PC-9 (cell line): ENCODE data around the gene DCTD. TPM values are rescaled to one million over a fixed set of nuclear protein-coding genes. Genes with fewer than 3 reads are reported as not detected.

Source experiments
- BruUV-seq: library from RNA; stranded (reverse); fragments of 400-500 nt; replicated peaks from 2 replicates; lab custom pipeline; 2021; lab: Mats Ljungman, UMichigan
- CTCF ChIA-PET: fragments of 300-600 bp; sonication (Branson Sonifier 250); formaldehyde crosslinking; loops from one replicate; lab custom pipeline; 2022; ENCODE audit warnings: antibody characterized with exemption; lab: Charles Lee
- POLR2A ChIA-PET: fragments of 300-600 bp; sonication (Branson Sonifier 250); formaldehyde crosslinking; loops from one replicate; lab custom pipeline; 2022; ENCODE audit warnings: antibody characterized with exemption; ENCODE audit not compliant: unreplicated experiment; lab: Charles Lee
- DNase-seq, 2 experiments: peaks; one replicate each; pipeline versions ENCODE4 v3.0.0 to v3.0.0-alpha.2; 2015 to 2022; ENCODE audit warnings: mixed read lengths in 1 of 2
- H2AFZ ChIP-seq: fragments of 200-600 bp; sonication (generic); 2 replicates; pipeline ENCODE4 v1.8.1; 2017; ENCODE audit warnings: antibody characterized with exemption
- H3F3A ChIP-seq: fragments of 200-600 bp; sonication (generic); 2 replicates; pipeline ENCODE4 v1.8.1; 2017; ENCODE audit warnings: antibody characterized with exemption, mild to moderate bottlenecking, low read depth; ENCODE audit not compliant: insufficient read depth
- H3K27ac ChIP-seq: fragments of 200-600 bp; sonication (generic); 2 replicates; pipeline ENCODE4 v1.6.1; 2016; ENCODE audit warnings: mixed run types
- H3K27me3 ChIP-seq: fragments of 200-600 bp; sonication (generic); 2 replicates; pipeline ENCODE4 v1.6.1; 2016; ENCODE audit warnings: low read depth, mixed run types; ENCODE audit not compliant: insufficient read depth
- H3K36me3 ChIP-seq: fragments of 200-600 bp; sonication (generic); 2 replicates; pipeline ENCODE4 v1.6.1; 2016; ENCODE audit warnings: low read depth, mixed run types
- H3K4me1 ChIP-seq: fragments of 200-600 bp; sonication (generic); replicated peaks from 2 replicates; pipeline ENCODE4 v1.6.1; 2016; ENCODE audit warnings: mixed run types; ENCODE audit not compliant: insufficient read depth
- H3K4me2 ChIP-seq: fragments of 200-600 bp; sonication (generic); 2 replicates; pipeline ENCODE4 v1.6.1; 2017; ENCODE audit warnings: mixed run types
- H3K4me3 ChIP-seq: fragments of 200-600 bp; sonication (generic); 2 replicates; pipeline ENCODE4 v1.6.1; 2016; ENCODE audit warnings: mixed run types
- H3K79me2 ChIP-seq: fragments of 200-600 bp; sonication (generic); 2 replicates; pipeline ENCODE4 v1.6.1; 2017; ENCODE audit warnings: low read depth, mixed run types
- H3K9me2 ChIP-seq: fragments of 200-600 bp; sonication (generic); 2 replicates; pipeline ENCODE4 v1.8.1; 2017; ENCODE audit warnings: mild to moderate bottlenecking; ENCODE audit not compliant: insufficient read depth
- H3K9me3 ChIP-seq: fragments of 200-600 bp; sonication (generic); 2 replicates; pipeline ENCODE4 v1.8.1; 2016; ENCODE audit warnings: low read depth; ENCODE audit not compliant: insufficient read depth
- H4K20me1 ChIP-seq: fragments of 200-600 bp; sonication (generic); 2 replicates; pipeline ENCODE4 v1.8.1; 2017; ENCODE audit not compliant: insufficient read depth
- EZH2 ChIP-seq: fragments of 200-600 bp; sonication (generic); IDR thresholded peaks from 2 replicates; pipeline ENCODE4 v1.8.0; 2017; ENCODE audit warnings: antibody characterized with exemption, low read depth
- intact Hi-C: fragments of 100-400 bp; cut with micrococcal nuclease; formaldehyde crosslinking; loops from one replicate; pipeline ENCODE4 v1.10.0; 2022; ENCODE audit not compliant: unreplicated experiment
- total RNA-seq: library from RNA; stranded (reverse); gene quantifications from 2 replicates; pipeline ENCODE4 v1.2.3, GENCODE V29; 2021
- TF ChIP-seq, protein P1 (sequence below): fragments of 200-600 bp; sonication (generic); conservative IDR thresholded peaks from 2 replicates; pipeline ENCODE4 v1.6.1; 2017; ENCODE audit warnings: mixed run types, antibody characterized with exemption, mild to moderate bottlenecking, moderate library complexity

DCTD gene
- total RNA-seq, 1 experiment from 2014 or later = 116 TPM

- Histone ChIP-seq H3K79me2 (no peaks in the 10 kb centered on the region), H3K4me3 (no peak overlapping the region), H3K9me3 (no peaks in the 10 kb centered on the region), H4K20me1 (no peaks in the 10 kb centered on the region), H3K27ac (no peak overlapping the region), H3K4me2 (no peak overlapping the region), H3K27me3 (peaks cover 7% of the 10 kb centered on the region; the same call in 1 of the 2 replicates), H2AFZ (no peak overlapping the region), H3K36me3 (no peaks in the 10 kb centered on the region), H3F3A (no peaks in the 10 kb centered on the region), H3K4me1 (no peaks in the 10 kb centered on the region), H3K9me2 (no peaks in the 10 kb centered on the region)
- no TSS peak for BruUV-seq
- intact Hi-C loops = no loop called here
- ChIA-PET CTCF (no interaction called here), POLR2A (no interaction called here)
- DNase-seq = no peak
- TF ChIP-seq EZH2 = no peak
- TF ChIP-seq, protein P1, sequence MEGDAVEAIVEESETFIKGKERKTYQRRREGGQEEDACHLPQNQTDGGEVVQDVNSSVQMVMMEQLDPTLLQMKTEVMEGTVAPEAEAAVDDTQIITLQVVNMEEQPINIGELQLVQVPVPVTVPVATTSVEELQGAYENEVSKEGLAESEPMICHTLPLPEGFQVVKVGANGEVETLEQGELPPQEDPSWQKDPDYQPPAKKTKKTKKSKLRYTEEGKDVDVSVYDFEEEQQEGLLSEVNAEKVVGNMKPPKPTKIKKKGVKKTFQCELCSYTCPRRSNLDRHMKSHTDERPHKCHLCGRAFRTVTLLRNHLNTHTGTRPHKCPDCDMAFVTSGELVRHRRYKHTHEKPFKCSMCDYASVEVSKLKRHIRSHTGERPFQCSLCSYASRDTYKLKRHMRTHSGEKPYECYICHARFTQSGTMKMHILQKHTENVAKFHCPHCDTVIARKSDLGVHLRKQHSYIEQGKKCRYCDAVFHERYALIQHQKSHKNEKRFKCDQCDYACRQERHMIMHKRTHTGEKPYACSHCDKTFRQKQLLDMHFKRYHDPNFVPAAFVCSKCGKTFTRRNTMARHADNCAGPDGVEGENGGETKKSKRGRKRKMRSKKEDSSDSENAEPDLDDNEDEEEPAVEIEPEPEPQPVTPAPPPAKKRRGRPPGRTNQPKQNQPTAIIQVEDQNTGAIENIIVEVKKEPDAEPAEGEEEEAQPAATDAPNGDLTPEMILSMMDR = no peak
These were observed 54.3 kb downstream of the DCTD start for GRCh38 chr4:182862921-182863320.

DNA sequence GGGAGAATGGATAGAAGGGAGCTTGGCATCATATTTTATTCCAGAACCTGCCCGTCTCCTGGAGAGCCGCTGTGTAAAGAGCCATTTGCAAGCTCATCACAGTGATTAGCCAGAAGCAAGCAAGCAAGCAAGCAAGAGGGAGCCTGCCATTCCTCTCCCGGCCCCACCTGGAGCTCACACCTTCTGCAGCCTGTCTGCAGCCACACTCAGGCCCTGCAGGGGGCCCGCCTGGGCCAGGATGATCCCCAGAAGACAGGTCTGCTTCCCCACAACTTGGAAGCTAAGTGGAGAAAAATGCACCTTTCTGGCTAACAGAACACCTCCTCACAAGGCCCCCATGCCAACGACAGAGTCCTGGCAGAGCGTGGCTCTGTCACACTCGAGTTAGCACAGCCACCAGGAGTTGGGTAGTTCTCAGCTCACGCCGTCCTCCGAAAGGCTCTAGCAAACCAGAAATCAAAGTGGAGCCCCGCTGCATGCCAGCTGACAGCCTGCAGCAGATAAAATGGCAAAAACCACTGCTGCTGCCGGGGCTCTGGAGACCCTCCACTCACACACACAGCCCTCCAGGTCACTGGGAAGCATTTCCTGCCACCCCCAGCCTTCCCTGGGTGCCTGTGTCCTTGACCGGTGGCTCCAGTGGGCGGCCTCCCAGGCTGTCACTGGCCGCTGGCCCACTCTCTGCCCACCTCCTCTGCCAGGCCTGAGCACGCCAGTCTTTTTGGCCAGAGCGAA, 54.9 kb downstream of the DCTD start:
- ChIA-PET POLR2A (no interaction called here), CTCF (no interaction called here)
- no peak for DNase-seq
- H4K20me1 ChIP-seq = no peaks in the 10 kb centered on the region
- H3K27ac ChIP-seq = no peak overlapping the region
- H3K9me2 ChIP-seq = no peaks in the 10 kb centered on the region
- peaks cover 7% of the 10 kb centered on the region; the same call in 1 of the 2 replicates for H3K27me3 ChIP-seq
- H3K4me1 ChIP-seq = no peaks in the 10 kb centered on the region
- H3K4me3 ChIP-seq = no peak overlapping the region
- TF ChIP-seq EZH2 = no peak
- TF ChIP-seq, protein P1 = no peak
- H3K4me2 ChIP-seq = no peak overlapping the region
- H3K9me3 ChIP-seq = no peaks in the 10 kb centered on the region
- intact Hi-C loops = no loop called here
- BruUV-seq = no TSS peak
- H2AFZ ChIP-seq = no peak overlapping the region
- H3K79me2 ChIP-seq = no peaks in the 10 kb centered on the region
- no peaks in the 10 kb centered on the region for H3F3A ChIP-seq
- H3K36me3 ChIP-seq = no peaks in the 10 kb centered on the region

DNA sequence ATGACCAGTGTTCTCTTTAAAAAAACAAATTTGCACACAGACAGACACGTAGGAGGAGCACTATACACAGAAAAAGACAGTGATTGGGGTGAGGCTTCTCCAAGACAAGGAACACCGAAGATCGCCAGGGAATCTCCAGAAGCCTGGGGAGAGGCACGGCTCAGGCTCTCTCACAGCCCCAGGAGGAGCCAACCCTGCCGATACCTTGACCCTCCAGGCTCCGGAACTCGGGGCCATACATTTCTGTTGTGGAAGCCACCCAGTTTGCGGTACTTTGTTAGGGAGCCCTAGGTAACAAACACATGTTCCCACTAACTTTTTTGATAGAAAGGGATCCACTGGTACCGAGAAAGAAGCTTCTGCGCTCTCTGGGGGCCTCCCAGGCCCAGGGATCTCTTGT, 55.8 kb downstream of the DCTD start:
- no peaks in the 10 kb centered on the region for H3K79me2 ChIP-seq
- no peaks in the 10 kb centered on the region for H3K9me3 ChIP-seq
- H4K20me1 ChIP-seq = no peaks in the 10 kb centered on the region
- DNase-seq = no peak
- H3K4me2 ChIP-seq = no peak overlapping the region
- intact Hi-C loops = no loop called here
- peaks cover 14% of the 10 kb centered on the region; the same call in 1 of the 2 replicates for H3K27me3 ChIP-seq
- H3F3A ChIP-seq = no peaks in the 10 kb centered on the region
- H2AFZ ChIP-seq = no peak overlapping the region
- no peaks in the 10 kb centered on the region for H3K9me2 ChIP-seq
- H3K27ac ChIP-seq = no peak overlapping the region
- POLR2A ChIA-PET = no interaction called here
- no peak overlapping the region for H3K4me3 ChIP-seq
- no peaks in the 10 kb centered on the region for H3K4me1 ChIP-seq
- CTCF ChIA-PET = no interaction called here
- BruUV-seq = no TSS peak
- no peaks in the 10 kb centered on the region for H3K36me3 ChIP-seq
- no peak for TF ChIP-seq EZH2
- TF ChIP-seq, protein P1 = no peak
